HG03457 (cell line): ENCODE results near the gene NEMP1.

Experiments
- ATAC-seq: cut with Tn5 transposase; IDR thresholded peaks from one replicate; pipeline ENCODE4 v1.9.1; 2021; ENCODE audit warnings: moderate number of reproducible peaks; ENCODE audit not compliant: unreplicated experiment

Gene NEMP1

GRCh38 chr12:57107456-57108155, 29.0 kb upstream of the NEMP1 start:
- ATAC-seq, result no peak

DNA sequence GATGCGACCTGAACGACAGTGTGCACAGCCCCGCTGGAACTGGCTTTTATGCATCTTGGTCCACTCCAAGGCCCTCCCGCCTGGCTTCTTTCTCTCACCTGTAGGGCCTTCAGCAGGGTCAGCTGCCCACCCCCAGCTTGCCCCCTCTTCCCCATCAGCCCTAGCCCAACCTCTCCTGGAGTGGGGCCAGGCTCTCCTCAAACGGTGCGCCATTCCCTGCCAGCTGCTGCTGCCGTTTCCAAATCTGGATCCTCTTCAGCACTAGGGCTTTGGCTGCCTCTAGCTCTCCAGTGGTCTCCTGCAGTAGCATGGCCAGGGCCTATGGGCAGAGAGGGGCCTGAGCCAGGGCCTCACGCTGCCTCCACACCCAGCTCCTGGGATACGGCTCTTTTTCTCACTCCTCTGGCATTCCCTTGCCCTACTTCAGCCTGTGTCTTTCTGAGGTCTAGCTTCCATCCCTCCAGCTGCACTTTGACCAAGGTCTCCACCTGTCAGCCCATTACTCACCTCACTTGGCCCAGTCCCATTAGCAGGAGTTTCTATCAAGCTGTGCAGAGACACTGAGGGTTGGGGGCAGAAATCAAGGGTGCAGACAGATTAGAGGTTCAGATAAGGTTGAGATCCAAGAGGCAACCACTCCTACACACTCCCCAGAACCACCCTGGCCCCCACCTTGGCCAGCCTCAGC, 27.6 kb upstream of the NEMP1 start:
- ATAC-seq, result no peak

DNA sequence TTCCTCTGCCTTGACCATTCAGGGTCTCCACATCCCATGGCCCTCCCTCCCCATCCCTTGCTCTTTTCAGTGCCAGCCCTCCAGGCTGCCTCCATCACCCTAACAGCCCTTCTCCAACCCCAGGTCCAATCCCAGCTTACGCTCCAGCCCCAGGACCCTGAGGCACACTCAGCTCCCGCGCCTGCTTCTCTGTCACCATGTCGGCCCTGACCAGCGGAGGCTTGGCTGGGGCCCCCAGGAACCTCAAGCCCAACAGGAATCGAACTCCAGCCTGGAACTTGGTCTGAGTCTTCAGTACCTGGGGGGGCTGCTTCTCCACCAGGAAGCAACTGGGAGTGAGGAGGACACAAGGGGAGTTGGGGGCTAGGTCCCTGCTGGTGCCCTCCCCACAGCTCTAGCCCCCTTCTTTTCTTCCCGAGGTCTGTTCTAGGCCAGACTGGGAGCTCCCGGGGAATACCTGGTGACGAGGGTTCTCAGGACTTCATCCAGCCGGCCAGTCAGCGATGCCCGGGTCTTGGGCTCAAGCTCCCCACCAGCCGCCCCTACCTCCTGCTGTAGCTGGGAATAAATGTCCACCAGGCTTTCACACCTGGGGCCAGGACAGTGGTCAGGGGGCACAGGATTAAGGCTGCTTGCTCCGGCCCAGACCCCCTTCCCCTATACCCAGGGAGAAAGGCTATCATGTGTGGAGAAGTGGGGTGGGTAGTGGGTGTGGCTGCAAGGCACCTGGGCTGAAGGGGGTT, 26.6 kb upstream of the NEMP1 start:
- no peak for ATAC-seq

- ATAC-seq, result no peak
Observed at GRCh38 chr12:57104292-57104910, 25.8 kb upstream of the NEMP1 start.

- ATAC-seq, result no peak
Observed at GRCh38 chr12:57103856-57104255, 25.3 kb upstream of the NEMP1 start.

DNA sequence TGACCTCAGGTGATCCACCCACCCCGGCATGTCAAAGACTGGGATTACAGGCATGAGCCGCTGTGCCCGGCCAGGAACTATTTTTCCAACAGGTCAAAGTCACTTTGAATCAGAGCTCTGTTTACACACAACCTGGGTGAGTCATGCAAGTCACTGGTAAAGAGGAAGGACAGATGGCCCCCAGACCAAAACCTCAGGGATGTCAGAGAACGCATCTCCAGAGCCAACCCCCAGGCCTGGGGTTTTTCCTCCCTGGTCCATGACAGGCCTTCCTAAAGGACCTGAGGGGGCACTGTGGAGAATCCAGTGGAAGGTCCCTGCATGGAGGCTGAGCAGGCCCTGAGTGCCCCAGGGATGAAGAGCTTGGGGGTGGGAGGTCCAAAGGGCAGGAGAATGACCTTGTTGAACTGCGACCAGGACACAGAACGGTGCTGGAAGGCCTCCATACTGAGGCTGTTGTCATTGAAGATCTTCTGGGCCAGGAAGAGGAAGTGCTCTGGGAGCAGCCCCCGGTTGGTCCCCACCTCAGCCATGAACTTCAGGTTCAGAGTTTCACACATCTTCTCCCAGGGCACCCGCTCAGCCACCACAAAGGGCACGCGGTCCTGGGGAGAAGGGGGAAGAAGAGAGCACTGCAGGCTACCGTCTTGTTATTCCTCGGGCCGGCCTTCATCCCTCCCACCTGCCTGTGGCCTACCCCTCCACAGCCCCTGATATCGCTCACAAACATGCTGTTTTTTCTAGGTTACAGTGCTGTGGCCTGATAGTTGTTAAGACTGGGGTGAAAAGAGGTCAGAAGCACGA, 23.5 kb upstream of the NEMP1 start:
- ATAC-seq, result no peak

DNA sequence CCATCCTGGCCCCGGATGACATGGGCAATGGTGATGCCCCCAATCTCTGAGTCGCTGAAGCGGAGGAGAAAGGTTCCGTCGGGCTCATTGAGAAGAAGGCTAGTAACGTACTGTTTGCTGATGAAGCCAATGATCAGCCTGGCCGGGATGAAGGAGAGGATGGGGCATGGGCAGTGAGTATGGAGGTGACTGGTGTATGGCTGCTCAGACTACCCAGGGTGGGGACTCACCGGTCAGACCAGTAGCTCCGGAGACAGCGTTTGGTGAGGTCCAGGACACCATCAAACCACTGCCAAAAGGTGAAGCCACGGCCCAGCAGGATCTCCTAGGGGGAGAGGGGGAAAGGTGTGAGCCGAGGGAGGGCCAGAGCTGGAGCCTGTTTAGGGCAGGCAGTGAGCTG, 21.2 kb upstream of the NEMP1 start:
- no peak for ATAC-seq

GRCh38 chr12:57099047-57099714, 20.6 kb upstream of the NEMP1 start:
- ATAC-seq, result no peak

- ATAC-seq, result no peak
Observed at GRCh38 chr12:57098546-57098945, 20.0 kb upstream of the NEMP1 start.

DNA sequence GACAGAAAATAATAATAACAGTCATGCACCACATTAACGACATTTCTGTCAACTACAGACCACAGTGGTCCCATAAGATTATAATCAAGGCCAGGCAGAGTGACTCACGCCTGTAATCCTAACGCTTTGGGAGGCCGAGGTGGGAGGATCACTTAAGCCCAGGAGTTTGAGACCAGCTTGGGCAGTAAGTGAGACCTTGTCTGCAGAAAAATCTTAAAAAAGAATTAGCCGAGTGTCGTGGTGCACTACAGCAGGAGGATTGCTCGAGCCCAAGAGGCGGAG, 18.9 kb upstream of the NEMP1 start:
- ATAC-seq, result no peak

GRCh38 chr12:57096748-57097553, 18.4 kb upstream of the NEMP1 start:
- no peak for ATAC-seq

DNA sequence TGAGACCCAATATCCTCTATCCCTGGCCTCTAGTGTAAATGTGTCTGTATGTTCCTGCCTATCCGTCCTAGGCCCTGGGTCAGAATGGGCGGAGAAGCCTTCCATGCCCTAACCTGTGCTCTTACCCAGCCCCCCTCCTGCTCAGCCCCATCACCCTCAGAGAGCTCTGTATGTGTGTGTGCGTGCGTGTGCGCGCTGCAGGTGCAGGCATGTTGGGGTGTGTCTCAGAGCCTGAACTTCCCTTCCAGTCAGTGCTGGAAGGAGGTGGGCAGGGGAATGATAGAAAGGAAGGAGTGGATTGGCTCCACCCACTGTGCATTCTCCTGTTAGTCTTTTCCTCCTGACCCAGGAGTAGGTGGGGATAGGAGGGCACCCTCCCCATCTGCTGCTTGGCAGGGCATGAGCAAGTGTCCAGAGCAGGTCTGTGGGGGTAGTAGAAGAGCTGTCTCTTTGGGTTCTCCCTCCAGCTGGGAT, 17.5 kb upstream of the NEMP1 start:
- no peak for ATAC-seq

DNA sequence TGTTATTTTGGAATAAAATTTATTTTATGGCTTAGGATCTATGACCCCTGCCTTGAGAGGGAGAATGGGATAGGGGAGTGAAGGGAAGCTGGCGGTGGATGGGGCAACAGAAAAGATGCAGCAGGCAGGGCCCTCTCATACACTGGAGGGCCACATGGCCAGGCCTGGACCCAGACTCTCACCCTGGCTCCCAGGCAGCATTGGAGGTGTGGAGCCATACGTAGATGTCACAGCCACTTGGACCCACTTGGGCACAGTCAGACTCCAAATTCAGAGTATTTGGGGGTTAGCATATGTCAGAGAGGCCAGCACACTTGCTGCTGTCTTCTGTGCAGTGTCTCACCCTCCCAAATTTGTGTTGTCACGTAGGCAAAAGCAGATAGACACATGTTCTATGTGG, 16.8 kb upstream of the NEMP1 start:
- no peak for ATAC-seq

GRCh38 chr12:57094208-57095160, 15.9 kb upstream of the NEMP1 start:
- no peak for ATAC-seq

- ATAC-seq, result no peak
Observed at GRCh38 chr12:57093415-57094207, 15.0 kb upstream of the NEMP1 start.

DNA sequence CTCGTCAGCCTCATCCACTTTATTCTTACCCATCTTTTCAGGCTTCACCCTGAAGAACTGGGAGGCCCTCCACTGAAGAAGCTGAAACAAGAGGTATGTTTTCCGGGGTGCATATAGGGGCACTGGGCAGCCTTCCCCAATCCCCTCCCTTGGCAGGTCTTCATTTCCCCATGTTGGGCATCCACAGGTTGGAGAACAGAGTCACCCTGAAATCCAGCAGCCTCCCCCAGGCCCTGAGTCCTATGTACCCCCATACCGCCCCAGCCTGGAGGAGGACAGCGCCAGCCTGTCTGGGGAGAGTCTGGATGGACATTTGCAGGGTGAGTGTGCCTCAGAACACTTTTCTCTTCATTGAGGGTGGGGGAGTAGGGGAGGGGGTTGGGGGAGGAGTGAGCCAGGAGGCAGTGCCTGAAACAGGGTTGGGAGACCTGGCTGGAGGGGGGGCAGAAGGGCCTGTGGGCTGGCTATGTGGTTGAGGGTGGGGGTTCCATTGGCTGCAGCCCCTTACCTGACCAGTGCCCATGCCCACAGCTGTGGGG, 14.4 kb upstream of the NEMP1 start:
- no peak for ATAC-seq

- no peak for ATAC-seq
Observed at GRCh38 chr12:57092529-57092862, 13.9 kb upstream of the NEMP1 start.
